HG03025 (cell line): ENCODE measurements around the gene CAMLG.
A peak's percentile ranks its signal among the peaks of the same experiment; 100 is the strongest.
"Not testable (repeated sequence)": the region's sequence is repeated elsewhere in the genome, so short reads cannot be mapped to it uniquely, and the experiment has no call there.

ENCODE experiments used
- ATAC-seq: cut with Tn5 transposase; IDR thresholded peaks from one replicate; pipeline ENCODE4 v1.9.1; 2021; ENCODE audit warnings: mild to moderate bottlenecking, moderate library complexity; ENCODE audit not compliant: unreplicated experiment, low FRiP score

CAMLG gene

DNA sequence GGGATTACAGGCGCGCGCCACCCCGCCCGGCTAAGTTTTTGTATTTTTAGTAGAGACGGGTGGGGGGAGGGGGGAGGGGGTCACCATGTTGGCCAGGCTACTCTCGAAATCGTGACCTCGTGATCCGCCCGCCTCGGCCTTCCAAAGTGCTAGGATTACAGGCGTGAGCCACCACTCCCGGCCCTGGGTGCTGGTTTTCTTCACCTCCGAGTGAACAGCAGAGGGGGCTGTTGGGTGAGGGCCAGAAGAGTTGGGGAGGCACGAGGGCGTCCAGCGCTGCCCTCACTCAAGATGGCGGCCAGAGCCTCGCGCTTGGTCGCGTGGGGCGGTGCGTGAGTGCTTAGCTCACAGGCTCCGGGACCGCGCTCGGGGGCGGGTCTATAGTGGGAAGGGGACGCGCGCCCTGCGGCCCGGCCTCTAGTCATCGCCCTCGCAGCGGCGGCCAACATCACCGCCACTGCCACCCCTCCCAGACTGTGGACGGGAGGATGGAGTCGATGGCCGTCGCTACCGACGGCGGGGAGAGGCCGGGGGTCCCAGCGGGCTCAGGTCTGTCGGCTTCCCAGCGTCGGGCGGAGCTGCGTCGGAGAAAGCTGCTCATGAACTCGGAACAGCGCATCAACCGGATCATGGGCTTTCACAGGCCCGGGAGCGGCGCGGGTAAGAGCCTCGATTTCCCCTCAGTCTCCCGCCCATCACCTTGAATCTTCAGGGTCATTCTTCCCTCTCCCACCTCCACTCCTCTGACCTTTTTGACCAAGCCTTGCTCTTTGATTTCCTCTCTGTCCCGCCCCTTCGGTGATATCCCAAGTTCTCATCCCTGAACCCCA is at the start of gene CAMLG:
Gene CAMLG, plus strand, starts transcription at position 416 of the 830 bp plus-strand sequence. Its CDS starts 73 bp downstream, at position 489.
- ATAC-seq, result peak; percentile 91

DNA sequence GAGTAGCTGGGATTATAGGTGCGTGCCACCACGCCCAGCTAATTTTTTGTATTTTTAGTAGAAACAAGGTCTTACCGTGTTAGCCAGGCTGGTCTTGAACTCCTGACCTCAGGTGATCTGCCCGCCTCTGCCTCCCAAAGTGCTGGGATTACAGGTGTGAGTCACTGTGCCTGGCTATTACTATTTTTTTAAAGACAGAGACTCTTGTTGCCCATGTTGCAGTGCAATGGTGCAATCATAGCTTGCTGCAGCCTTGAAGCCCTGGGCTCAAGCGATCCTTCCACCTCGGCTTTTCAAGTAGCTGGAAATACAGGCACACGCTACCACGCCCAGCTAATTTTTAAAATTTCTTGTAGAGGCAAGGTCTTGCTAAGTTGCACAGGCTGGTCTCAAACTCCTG is 48.2 kb upstream of the CAMLG start:
- not testable (repeated sequence) for ATAC-seq

DNA sequence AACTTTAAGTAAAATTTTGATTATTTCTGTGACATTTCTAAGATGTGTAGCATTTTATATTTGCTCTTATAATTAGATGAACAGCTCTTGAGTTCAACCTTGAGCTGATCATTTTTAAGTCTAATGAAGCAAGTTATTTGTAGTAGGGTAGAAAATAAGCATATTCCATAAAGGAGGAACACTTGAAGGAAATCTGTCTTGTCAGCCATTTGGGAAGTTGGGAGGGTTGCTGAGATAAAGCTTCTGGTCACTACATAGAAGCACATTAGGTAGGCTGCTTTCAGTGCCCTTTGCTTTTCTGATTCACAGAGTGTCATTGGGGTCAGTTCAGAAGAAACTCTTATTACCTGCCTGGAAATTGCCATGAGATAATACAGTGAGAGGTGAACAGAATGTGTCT is 45.6 kb upstream of the CAMLG start:
- no peak for ATAC-seq

DNA sequence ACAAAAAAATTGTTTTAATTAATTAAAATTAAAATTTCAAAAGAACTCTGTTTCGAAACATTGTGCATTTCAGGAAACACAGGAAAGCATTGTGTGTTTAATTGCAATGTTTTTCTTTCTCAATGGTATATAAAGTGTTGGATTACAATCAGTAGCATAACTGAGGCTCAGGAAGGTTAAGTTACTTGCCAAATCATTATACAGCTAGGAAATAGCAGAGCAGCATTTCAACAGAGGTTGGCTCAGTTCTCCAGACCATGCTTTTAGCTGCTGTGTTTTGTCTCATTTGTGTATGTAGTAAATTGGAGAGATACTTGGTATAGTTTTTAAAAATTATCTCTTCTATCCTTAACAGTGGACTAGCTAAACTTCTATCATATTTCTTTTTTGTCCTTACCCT is 30.0 kb upstream of the CAMLG start:
- ATAC-seq, result no peak

DNA sequence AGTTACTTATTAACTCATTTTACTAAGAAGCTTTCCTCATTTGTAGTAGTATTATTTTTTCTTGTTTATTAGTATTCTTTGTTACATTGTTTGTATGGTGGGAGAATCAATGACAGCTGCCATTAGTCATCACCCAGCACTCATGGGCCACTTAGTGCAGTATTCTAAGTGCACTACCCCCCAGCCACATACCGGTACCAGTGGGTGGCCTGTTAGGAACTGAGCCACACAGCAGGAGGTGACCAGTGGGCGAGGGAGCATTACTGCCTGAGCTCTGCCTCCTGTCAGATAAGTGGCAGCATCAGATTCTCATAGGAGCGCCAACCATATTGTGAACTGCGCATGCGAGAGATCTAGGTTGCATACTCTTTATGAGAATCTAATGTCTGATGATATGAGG is 24.2 kb upstream of the CAMLG start:
- no peak for ATAC-seq

DNA sequence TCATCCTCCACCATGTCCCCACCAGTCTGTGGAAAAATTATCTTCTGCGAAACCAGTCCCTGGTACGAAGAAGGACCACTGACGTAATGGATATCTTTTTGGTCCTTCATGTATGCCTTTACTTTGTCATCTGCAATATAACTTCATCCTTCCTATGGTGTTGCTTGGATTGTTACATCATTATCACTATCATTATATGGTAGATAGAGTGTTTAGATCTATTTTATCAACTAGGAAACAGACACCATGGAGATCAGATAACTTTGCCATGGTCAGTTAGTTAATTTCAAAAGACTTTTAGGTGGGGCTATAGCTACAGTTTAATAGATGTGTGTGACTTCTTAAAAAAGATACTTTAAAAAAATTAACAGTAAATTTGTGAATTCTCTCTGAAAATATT is 23.8 kb upstream of the CAMLG start:
- ATAC-seq, result no peak

DNA sequence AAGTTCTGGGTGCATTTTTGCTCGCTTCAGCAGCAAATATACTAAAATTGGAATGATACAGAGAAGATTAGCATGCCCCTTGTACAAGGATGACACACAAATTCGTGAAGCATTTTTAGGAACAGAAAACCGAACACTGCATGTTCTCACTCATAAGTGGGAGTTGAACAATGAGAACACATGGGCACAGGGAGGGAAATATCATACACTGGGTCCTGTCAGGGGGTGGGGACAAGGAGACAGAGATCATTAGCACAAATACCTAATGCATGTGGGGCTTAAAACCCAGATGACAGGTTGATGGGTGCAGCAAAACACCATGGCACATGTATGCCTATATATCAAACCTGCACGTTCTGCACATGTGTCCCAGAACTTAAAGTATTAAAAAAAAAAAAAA is 22.9 kb upstream of the CAMLG start:
- ATAC-seq, result not testable (repeated sequence)

DNA sequence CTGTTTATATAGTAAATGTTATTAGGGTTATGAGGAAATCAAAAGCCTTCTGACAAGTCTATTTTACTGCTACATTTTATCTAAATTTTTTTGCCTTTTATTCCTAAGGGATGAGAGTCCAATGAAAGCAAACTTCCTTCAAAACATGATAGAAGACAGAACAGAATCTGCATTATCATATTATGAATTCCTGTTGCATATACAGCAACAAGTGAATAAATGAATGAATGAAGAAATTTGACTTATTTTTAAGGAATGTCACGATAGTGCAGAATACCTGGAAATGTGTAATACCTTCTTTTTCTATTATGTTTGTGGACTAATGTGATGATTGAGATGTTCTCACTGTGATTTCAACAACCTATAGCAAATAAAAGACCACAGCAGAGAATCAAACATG is 13.5 kb upstream of the CAMLG start:
- no peak for ATAC-seq

DNA sequence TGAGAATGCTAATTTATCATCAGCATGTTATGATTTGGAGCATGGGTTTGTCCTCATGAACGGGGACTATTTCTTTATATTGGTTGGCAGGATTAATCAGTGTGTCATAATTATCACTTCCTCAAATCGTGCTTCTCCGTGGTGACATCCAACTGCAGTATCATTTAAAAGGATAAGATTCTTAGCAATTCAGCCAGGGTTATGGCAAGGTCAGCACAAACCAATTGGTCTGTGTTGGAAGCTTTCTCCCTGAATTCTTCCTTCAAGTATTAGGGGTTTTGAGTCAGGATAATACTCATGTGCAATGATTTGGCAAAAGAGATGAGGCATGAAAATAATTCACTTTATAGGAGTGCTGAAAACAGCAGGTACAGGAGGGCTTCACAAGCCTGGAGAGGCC is 5.5 kb upstream of the CAMLG start:
- ATAC-seq, result no peak

DNA sequence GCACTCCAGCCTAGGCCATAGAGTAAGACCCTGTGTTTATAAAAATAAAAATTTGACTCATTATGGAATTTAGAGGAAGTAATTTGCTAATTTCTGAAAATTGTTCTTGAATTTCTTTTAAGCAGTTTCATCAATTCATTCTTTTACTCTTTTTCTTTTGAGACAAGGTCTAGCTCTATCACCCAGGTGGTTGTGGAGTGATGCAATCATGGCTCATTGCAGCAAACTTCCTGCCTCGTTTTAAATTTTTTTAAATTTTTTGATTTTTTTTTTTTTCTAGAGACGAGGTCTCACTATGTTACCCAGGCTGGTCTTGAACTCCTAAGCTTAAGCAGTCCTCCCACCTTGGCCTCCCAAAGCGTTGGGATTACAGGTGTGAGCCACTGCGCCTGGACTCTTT is 3.1 kb upstream of the CAMLG start:
- ATAC-seq, result no peak

DNA sequence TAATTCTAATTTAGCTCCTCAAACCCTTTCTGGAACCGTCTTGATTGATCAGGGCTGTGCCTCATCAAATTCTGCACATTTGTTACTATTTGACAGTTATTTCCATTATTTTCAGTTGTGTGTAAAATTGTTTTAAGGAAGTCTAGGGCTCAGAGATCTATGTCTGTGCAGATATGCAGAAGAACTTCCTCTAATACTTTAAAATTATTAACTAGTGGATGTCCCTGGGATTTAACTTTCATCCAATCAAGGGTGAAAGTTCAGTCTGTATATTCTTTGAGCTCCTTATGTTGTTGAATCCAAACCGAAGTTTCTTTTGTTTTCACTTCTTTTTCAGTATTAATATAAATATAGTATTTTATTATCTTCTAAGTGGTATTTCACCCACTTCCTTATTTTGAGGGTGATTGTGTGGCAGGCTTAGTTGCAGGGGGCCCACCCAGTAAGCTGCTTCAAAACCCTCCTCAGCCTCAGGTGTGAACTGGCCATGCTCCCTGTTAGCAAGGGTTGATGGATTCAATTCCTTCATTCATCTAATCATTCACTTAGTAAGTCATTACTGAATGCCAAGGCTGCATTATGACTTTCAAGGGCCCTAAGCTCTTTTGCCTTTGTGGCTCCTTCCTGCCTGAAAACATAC is 2.1 kb upstream of the CAMLG start:
- ATAC-seq, result no peak

DNA sequence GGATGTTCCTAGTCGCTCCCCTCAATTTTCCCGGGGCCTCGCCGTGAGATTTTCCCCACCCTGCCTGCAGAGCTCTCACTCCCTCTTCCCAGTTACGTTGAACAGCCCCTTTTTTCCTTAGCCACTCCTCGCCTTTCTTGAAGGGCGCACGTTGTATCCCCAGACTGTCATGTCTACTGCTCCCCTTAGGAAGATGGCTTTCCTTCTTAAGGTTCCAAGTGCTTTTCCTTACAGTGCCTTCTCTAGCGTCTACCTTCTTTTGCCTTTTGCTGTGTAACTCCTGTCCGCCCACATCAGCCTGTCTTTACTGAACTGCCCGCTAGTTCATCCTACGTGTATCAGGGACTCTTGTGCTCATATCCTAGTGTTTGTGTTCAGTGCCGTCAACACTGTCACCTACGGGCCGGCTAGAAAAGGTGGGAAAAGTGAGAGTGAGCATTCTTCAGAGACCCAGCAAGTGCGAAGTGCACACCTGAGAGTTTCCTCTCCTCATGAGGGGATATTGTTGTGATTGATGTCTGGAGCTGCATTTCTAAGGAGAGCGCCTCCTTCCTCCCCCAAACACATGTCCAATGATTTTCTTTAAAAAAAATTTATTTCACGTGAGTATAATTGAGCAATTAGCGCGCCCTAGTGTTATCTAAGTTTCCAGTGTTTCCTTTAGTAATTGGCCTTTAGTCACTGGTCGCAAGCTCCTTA is 764 bp downstream of the CAMLG start:
- ATAC-seq, result no peak

DNA sequence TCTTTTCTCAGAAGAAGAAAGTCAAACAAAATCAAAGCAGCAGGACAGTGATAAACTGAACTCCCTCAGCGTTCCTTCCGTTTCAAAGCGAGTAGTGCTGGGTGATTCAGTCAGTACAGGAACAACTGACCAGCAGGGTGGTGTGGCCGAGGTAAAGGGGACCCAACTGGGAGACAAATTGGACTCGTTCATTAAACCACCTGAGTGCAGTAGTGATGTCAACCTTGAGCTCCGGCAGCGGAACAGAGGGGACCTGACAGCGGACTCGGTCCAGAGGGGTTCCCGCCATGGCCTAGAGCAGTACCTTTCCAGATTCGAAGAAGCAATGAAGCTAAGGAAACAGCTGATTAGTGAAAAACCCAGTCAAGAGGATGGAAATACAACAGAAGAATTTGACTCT is 2.7 kb downstream of the CAMLG start:
- no peak for ATAC-seq

DNA sequence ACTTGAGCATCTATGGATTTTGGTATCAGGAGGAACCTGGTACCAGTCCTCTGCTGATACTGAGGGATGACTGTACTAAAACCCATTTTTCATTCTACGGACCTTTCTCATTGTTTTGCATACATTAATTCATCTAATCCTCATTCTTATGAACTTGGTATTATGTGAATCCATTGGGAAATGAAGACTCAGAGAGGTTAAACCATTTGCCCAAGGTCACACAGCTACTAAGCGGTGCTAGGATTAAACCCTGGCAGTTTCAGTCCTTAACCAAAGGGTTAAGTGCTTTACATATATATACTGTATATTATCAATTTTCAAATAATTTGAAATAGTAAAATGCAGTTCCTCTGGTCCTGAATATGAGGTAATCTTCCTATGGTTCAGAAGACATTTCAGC is 3.8 kb downstream of the CAMLG start:
- ATAC-seq, result no peak

DNA sequence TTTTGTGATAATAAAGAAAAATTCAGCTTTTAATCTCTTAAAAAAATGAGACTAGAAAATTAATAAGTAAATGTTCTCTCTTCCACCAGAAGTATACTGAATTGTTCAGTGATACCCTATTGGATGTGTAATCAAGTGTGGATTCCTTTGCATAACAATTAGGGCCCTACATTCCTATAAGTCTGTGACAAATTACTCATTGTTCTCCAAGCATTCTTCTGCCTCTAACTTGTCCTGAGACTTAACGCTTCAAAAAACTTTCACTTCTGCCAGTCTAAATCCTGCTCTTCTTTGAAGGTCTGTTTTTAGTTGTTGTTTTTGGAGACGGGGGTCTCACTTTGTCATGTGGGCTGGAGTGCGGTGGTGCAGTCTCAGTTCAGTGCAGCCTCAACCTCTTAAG is 11.1 kb downstream of the CAMLG start:
- ATAC-seq, result no peak

DNA sequence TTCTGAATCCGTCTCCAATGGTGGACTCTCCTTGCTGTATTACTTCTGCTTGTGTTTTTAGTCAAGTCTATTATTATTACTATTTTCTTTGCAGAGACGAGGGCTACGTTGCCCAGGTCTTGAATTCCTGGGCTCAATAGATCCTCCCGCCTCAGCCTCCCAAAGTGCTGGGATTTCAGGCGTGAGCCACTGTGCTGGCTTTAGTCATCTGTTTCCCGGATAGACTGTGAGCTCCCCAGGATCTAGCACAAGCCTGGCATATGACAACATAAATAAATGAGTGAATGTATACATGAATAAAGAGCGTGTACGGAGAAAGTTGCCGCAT is 19.8 kb downstream of the CAMLG start:
- ATAC-seq, result peak; percentile 18

DNA sequence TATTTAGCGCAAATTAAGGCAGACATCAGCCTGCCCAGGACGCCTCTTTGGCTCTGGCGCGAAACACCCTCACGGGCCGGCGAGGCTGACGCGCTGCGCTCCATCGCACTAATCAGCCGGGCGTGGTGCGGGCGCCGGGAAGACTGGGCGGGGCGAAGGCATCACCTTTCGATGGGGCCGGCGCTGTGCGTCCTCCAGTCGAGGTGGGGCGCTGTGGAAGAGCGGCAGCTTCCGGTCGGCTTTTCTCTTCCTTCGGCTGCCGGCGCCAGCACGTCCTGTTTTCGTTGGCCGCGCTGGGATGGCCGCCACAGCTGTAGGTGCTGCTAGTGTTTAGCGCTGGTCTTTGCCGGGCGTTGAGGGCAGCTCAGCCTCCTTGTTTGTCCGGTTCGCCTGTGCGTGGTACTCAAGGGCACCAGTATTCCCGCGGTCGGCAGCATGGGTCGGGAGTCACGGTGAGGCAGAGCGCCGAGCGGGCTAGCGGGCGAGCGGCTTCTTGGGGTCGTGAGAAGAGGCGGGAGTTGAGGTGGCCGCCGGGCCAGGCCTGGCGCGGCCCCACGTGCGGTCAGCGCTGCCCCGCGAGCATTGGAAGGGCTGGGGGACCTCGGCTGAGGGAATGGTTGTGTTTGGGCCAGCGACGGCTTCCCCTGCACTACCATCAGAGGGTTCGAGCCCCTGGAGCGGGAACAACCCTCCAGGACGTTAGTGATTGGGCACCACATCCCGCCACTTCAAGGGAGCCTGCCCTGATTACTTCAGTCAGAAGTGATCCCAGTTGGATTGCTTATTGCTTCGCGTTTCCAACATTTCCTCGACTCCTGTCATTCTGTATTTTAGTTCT is 20.4 kb downstream of the CAMLG start, which contains the start of gene DDX46:
Gene DDX46, plus strand, starts transcription at position 276 of the 838 bp plus-strand sequence. Its CDS starts 160 bp downstream, at position 436.
- peak; percentile 94 for ATAC-seq

DNA sequence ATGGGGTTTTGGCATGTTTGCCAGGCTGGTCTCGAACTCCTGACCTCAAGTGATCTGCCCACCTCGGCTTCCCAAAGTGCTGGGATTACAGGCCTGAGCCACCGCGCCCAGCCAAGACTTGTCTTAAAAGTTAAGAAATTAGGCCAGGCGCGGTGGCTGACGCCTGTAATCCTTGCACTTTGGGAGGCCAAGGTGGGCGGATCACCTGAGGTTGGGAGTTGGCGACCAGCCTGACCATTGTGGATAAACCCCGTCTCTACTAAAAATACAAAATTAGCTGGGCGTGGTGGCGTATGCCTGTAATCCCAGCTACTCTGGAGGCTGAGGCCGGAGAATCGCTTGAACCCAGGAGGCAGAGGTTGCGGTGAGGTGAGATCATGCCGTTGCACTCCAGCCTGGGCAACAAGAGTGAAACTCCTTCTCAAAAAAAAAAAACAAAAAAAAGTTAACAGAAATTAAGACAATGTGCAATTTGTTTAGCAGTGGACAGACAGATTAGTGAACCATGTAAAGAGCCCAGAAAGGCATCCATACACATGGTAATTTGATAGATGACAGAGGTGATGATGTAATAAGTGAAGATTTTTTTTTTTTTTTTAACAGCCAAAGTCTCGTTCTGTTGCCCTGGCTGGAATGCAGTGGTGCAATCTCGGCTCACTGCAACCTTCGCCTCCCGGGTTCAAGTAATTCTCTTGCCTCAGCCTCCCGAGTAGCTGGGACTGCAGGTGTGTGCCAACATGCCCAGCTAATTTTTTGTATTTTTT is 29.4 kb downstream of the CAMLG start:
- ATAC-seq, result not testable (repeated sequence)

DNA sequence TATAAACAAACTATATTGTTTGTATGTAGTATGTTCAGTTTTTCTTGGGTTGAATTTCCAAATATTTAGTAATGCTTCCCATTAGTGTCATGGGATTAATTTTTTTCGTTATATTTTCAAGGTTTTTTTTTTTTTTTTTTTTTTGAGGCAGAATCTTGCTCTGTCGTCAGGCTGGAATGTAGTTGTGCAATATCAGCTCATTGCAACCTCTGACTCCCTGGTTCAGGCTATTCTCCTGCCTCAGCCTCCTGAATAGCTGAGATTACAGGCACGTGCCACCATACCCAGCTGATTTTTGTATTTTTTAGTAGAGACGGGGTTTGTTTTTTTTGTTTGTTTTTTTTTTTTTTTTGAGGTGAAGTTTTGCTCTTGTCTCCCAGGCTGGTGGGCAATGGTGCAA is 30.9 kb downstream of the CAMLG start:
- no peak for ATAC-seq
